B cell (primary cell): ENCODE results near the gene PIWIL4. TPM values are rescaled to one million over a fixed set of nuclear protein-coding genes. Genes with fewer than 3 reads are reported as not detected.

Experiments used
- ATAC-seq: fragments of 200-7000 bp; cut with Tn5 transposase; one replicate; pipeline ENCODE4 v1.10.0; 2021; ENCODE audit warnings: low read depth, mild to moderate bottlenecking, moderate number of reproducible peaks, moderate library complexity
- CTCF ChIA-PET: fragments of 350-600 bp; sonication (Branson Sonifier 250); formaldehyde crosslinking; loops from one replicate; lab custom pipeline; 2021; ENCODE audit warnings: antibody characterized with exemption, inconsistent platforms; lab: Charles Lee
- POLR2A ChIA-PET: fragments of 350-600 bp; sonication (Branson Sonifier 250); formaldehyde crosslinking; loops from one replicate; lab custom pipeline; 2021; ENCODE audit warnings: antibody characterized with exemption; lab: Charles Lee
- DNase-seq: peaks from one replicate; pipeline ENCODE4 v3.0.0; 2013
- H2AFZ ChIP-seq: 2 replicates; pipeline ENCODE4 v1.6.1; 2012; ENCODE audit warnings: mild to moderate bottlenecking, low read depth, low read length; ENCODE audit not compliant: insufficient read depth, poor library complexity, severe bottlenecking
- H3K27ac ChIP-seq, 2 donors: 1 replicate in 1 of 2; 2 replicates in 1 of 2; pipeline ENCODE4 v1.5.1; 2012 to 2013; ENCODE audit warnings: low read length in 2 of 2, mild to moderate bottlenecking in 2 of 2, moderate library complexity in 1 of 2
- H3K27me3 ChIP-seq, 4 experiments: fragments of 200-600 bp in 1 of 4; sonication (generic) in 1 of 4; replicated peaks in 1 of 4; 1 replicate in 2 of 4; 2 replicates in 2 of 4; pipeline versions ENCODE4 v1.6.1 to v1.7.0; 2013 to 2016; ENCODE audit warnings: low read length in 3 of 4, mild to moderate bottlenecking in 2 of 4, mixed read lengths in 1 of 4, moderate library complexity in 1 of 4; ENCODE audit not compliant: insufficient read depth in 4 of 4, control insufficient read depth in 3 of 4; ENCODE audit errors: control extremely low read depth in 1 of 4
- H3K36me3 ChIP-seq, 2 experiments: replicated peaks in 1 of 2; 1 replicate in 1 of 2; 2 replicates in 1 of 2; pipeline versions ENCODE4 v1.6.1 to v1.7.1; 2013; ENCODE audit warnings: low read length in 1 of 2; ENCODE audit not compliant: insufficient read depth in 2 of 2, control insufficient read depth in 1 of 2; ENCODE audit errors: control extremely low read depth in 1 of 2, extremely low read depth in 1 of 2
- H3K4me1 ChIP-seq, 2 donors: fragments of 200-600 bp in 1 of 2; sonication (generic) in 1 of 2; 1 replicate in 1 of 2; 2 replicates in 1 of 2; pipeline versions ENCODE4 v1.5.1 to v1.6.1; 2013 to 2017; ENCODE audit warnings: low read length in 2 of 2; ENCODE audit not compliant: control insufficient read depth in 2 of 2, insufficient read depth in 2 of 2
- H3K4me2 ChIP-seq: replicated peaks from 2 replicates; pipeline ENCODE3; 2012; ENCODE audit warnings: mild to moderate bottlenecking, low read depth, low read length; ENCODE audit not compliant: poor library complexity, severe bottlenecking
- H3K4me3 ChIP-seq, 5 experiments: fragments of 200-600 bp in 1 of 5; sonication (generic) in 1 of 5; 1 replicate in 3 of 5; 2 replicates in 2 of 5; pipeline versions ENCODE4 v1.5.1 to v1.7.0; 2011 to 2016; ENCODE audit warnings: low read length in 4 of 5, mild to moderate bottlenecking in 4 of 5, low read depth in 2 of 5, control low read depth in 1 of 5, moderate library complexity in 1 of 5; ENCODE audit not compliant: insufficient read depth in 1 of 5; ENCODE audit errors: control extremely low read depth in 1 of 5, extremely low read depth in 1 of 5
- H3K79me2 ChIP-seq: fragments of 200-600 bp; sonication (generic); one replicate; pipeline ENCODE4 v1.6.0; 2016; ENCODE audit warnings: low read length; ENCODE audit not compliant: control insufficient read depth, insufficient read depth
- H3K9ac ChIP-seq: fragments of 200-600 bp; sonication (generic); 2 replicates; pipeline ENCODE4 v1.6.1; 2017; ENCODE audit warnings: mild to moderate bottlenecking, low read length, moderate library complexity
- H3K9me3 ChIP-seq, 3 donors: one replicate each; pipeline versions ENCODE4 v1.6.1 to v1.7.1; 2013; ENCODE audit warnings: low read length in 2 of 3; ENCODE audit not compliant: control insufficient read depth in 2 of 3, insufficient read depth in 1 of 3; ENCODE audit errors: control extremely low read depth in 1 of 3
- H4K20me1 ChIP-seq: 2 replicates; pipeline ENCODE4 v1.6.0; 2012; ENCODE audit warnings: mild to moderate bottlenecking, low read length; ENCODE audit not compliant: insufficient read depth, control insufficient read depth, poor library complexity, severe bottlenecking
- H3K27ac Mint-ChIP-seq: one replicate; pipeline ENCODE4 v1.8.0; 2021; ENCODE audit warnings: mixed read lengths
- H3K27me3 Mint-ChIP-seq: one replicate; pipeline ENCODE4 v1.8.0; 2021; ENCODE audit warnings: mixed read lengths
- H3K4me1 Mint-ChIP-seq: one replicate; pipeline ENCODE4 v1.8.0; 2021; ENCODE audit warnings: mixed read lengths
- H3K4me3 Mint-ChIP-seq: one replicate; pipeline ENCODE4 v1.8.0; 2021; ENCODE audit warnings: mixed read lengths
- H3K9me3 Mint-ChIP-seq: one replicate; pipeline ENCODE4 v1.8.0; 2022; ENCODE audit warnings: mixed read lengths; ENCODE audit not compliant: insufficient read depth
- EZH2 ChIP-seq: IDR thresholded peaks from 2 replicates; pipeline ENCODE4 v1.6.1; 2012; ENCODE audit warnings: borderline replicate concordance, low read depth, mild to moderate bottlenecking, moderate library complexity, low read length; ENCODE audit not compliant: insufficient read depth, poor library complexity, severe bottlenecking
- WGBS: methylation state at CpG from one replicate; pipeline ENCODE4 v1.1.5; 2013; ENCODE audit warnings: missing lambda C conversion rate; ENCODE audit not compliant: insufficient coverage; 5-methylcytosine and 5-hydroxymethylcytosine counted together
- intact Hi-C: fragments of 100-400 bp; cut with micrococcal nuclease; formaldehyde crosslinking; loops from one replicate; pipeline ENCODE4 v1.10.0; 2022
- polyA plus RNA-seq: library from polyadenylated mRNA; depleted of rRNA; stranded (reverse); fragments of >200 nt; gene quantifications from 2 replicates; pipeline ENCODE4 v1.2.3, GENCODE V29; 2012
- total RNA-seq, 2 donors: library from RNA; stranded (reverse); fragments of 120-200 nt in 1 of 2; gene quantifications; 1 replicate in 1 of 2; 2 replicates in 1 of 2; pipeline versions ENCODE4 v1.2.3 to v1.2.4, GENCODE V29; 2013 to 2022
- TF ChIP-seq, protein P1 (sequence below): fragments of 200-600 bp; IDR thresholded peaks from one replicate; pipeline ENCODE4 v1.8.0; 2022; ENCODE audit warnings: antibody characterized with exemption, mild to moderate bottlenecking

Gene PIWIL4
- total and polyA plus RNA-seq, 2 donors (not counting 1 experiment from before 2014, with no cell fraction given) = 0.67 to 1.4 TPM

GRCh38 chr11:94656968-94657367 is 89.8 kb downstream of the PIWIL4 start:
- Histone ChIP-seq H3K9me3 (no peaks in the 10 kb centered on the region), H3K79me2 (no peaks in the 10 kb centered on the region), H3K27ac (no peak overlapping the region), H3K4me2 (no peak overlapping the region), H3K27me3 (peaks cover 0 to 1% (median 0%) of the 10 kb centered on the region in 4 experiments), H4K20me1 (no peaks in the 10 kb centered on the region), H3K9ac (no peak overlapping the region), H2AFZ (no peak overlapping the region), H3K4me3 (no peak overlapping the region), H3K4me1 (no peaks in the 10 kb centered on the region), H3K36me3 (no peaks in the 10 kb centered on the region)
- no peak overlapping the region for H3K27ac Mint-ChIP-seq
- TF ChIP-seq EZH2 = no peak
- TF ChIP-seq, protein P1, sequence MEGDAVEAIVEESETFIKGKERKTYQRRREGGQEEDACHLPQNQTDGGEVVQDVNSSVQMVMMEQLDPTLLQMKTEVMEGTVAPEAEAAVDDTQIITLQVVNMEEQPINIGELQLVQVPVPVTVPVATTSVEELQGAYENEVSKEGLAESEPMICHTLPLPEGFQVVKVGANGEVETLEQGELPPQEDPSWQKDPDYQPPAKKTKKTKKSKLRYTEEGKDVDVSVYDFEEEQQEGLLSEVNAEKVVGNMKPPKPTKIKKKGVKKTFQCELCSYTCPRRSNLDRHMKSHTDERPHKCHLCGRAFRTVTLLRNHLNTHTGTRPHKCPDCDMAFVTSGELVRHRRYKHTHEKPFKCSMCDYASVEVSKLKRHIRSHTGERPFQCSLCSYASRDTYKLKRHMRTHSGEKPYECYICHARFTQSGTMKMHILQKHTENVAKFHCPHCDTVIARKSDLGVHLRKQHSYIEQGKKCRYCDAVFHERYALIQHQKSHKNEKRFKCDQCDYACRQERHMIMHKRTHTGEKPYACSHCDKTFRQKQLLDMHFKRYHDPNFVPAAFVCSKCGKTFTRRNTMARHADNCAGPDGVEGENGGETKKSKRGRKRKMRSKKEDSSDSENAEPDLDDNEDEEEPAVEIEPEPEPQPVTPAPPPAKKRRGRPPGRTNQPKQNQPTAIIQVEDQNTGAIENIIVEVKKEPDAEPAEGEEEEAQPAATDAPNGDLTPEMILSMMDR = no peak
- peaks cover 27% of the 10 kb centered on the region for H3K27me3 Mint-ChIP-seq
- CTCF ChIA-PET = no interaction called here
- intact Hi-C loops = no loop called here
- H3K9me3 Mint-ChIP-seq = no peaks in the 10 kb centered on the region
- POLR2A ChIA-PET = no interaction called here
- ATAC-seq (no peak), DNase-seq (no peak)
- no peaks in the 10 kb centered on the region for H3K4me1 Mint-ChIP-seq
- H3K4me3 Mint-ChIP-seq = no peak overlapping the region
- WGBS = 95% methylated on average over 5 of the region's 6 CpGs

DNA sequence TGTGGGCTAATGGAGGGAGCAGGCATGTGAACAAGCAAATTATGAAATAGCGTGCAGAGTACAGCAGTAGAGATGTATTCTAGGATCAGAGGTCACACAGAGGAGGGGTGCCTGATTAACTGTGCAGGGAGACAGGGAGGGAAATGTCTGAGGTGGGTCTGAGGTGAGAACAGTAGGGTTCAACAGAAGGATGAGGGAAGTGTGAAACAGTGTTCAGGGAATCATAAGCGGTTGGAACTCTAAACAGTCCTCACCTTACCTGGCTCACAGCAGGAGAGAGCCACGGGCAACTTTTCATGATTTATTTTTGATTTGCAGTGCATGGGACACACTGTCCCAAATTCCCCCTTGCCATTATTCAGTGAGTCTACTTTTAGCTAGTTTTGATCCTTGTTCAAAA is 90.5 kb downstream of the PIWIL4 start:
- no peak overlapping the region for H3K4me2 ChIP-seq
- no peak overlapping the region for H3K4me3 ChIP-seq
- POLR2A ChIA-PET = no interaction called here
- no peak overlapping the region for H3K27ac ChIP-seq
- Mint-ChIP-seq H3K4me3 (no peak overlapping the region), H3K9me3 (no peaks in the 10 kb centered on the region), H3K4me1 (no peaks in the 10 kb centered on the region), H3K27ac (no peak overlapping the region), H3K27me3 (peaks cover 22% of the 10 kb centered on the region)
- H3K36me3 ChIP-seq = no peaks in the 10 kb centered on the region
- no peaks in the 10 kb centered on the region for H4K20me1 ChIP-seq
- no peaks in the 10 kb centered on the region for H3K79me2 ChIP-seq
- no peaks in the 10 kb centered on the region for H3K9me3 ChIP-seq
- H2AFZ ChIP-seq = no peak overlapping the region
- WGBS = 100% methylated on average over 1 of the region's 3 CpGs
- CTCF ChIA-PET = no interaction called here
- H3K4me1 ChIP-seq = no peaks in the 10 kb centered on the region
- H3K9ac ChIP-seq = no peak overlapping the region
- DNase-seq (no peak), ATAC-seq (no peak)
- intact Hi-C loops = no loop called here
- TF ChIP-seq, protein P1 = no peak
- TF ChIP-seq EZH2 = no peak
- no peaks in the 10 kb centered on the region for H3K27me3 ChIP-seq
